Neuronal stem cell (in vitro differentiated cells): Measurements from ENCODE around the gene BEND6.
A peak's percentile ranks its signal among the peaks of the same experiment; 100 is the strongest.
"Not testable (repeated sequence)": the region's sequence is repeated elsewhere in the genome, so short reads cannot be mapped to it uniquely, and the experiment has no call there.

ENCODE experiments used
- DNase-seq: peaks from one replicate; pipeline ENCODE4 v3.0.0-alpha.2; 2013; ENCODE audit warnings: low spot score
- H2AFZ ChIP-seq: one replicate; pipeline ENCODE4 v1.6.1; 2013; ENCODE audit warnings: mild to moderate bottlenecking, low read length, inconsistent platforms
- H2AK5ac ChIP-seq: 2 replicates; pipeline ENCODE4 v1.6.1; 2013; ENCODE audit warnings: low read depth, mild to moderate bottlenecking, inconsistent platforms, low read length, moderate library complexity, mixed read lengths
- H2BK120ac ChIP-seq: 2 replicates; pipeline ENCODE4 v1.6.1; 2013; ENCODE audit warnings: low read depth, mild to moderate bottlenecking, inconsistent platforms, low read length, moderate library complexity, mixed read lengths
- H2BK12ac ChIP-seq: one replicate; pipeline ENCODE4 v1.6.1; 2013; ENCODE audit warnings: low read length, inconsistent platforms
- H2BK15ac ChIP-seq: 2 replicates; pipeline ENCODE4 v1.6.1; 2013; ENCODE audit warnings: mild to moderate bottlenecking, low read length, inconsistent platforms, mixed read lengths
- H2BK5ac ChIP-seq: one replicate; pipeline ENCODE4 v1.6.1; 2013; ENCODE audit warnings: inconsistent platforms, mild to moderate bottlenecking, low read length, moderate library complexity
- H3K14ac ChIP-seq: one replicate; pipeline ENCODE4 v1.6.1; 2013; ENCODE audit warnings: low read length, inconsistent platforms
- H3K18ac ChIP-seq: 2 replicates; pipeline ENCODE4 v1.6.1; 2013; ENCODE audit warnings: low read length, inconsistent platforms
- H3K23ac ChIP-seq: 2 replicates; pipeline ENCODE4 v1.6.1; 2013; ENCODE audit warnings: low read depth, mild to moderate bottlenecking, mixed read lengths, low read length, inconsistent platforms; ENCODE audit not compliant: poor library complexity
- H3K27ac ChIP-seq: replicated peaks from 3 replicates; pipeline ENCODE4 v1.5.1; 2013; ENCODE audit warnings: low read length, inconsistent platforms
- H3K27me3 ChIP-seq, 3 experiments: 2 replicates each; pipeline ENCODE4 v1.6.1; 2013; ENCODE audit warnings: low read length in 3 of 3, mild to moderate bottlenecking in 2 of 3, inconsistent platforms in 1 of 3, low read depth in 1 of 3, mixed read lengths in 1 of 3, moderate library complexity in 1 of 3; ENCODE audit not compliant: control insufficient read depth in 3 of 3, insufficient read depth in 3 of 3
- H3K36me3 ChIP-seq, 2 donors: replicated peaks in 1 of 2; 2 replicates each; pipeline ENCODE4 v1.6.1; 2013; ENCODE audit warnings: low read length in 2 of 2; ENCODE audit not compliant: control insufficient read depth in 2 of 2, insufficient read depth in 2 of 2
- H3K4ac ChIP-seq: 2 replicates; pipeline ENCODE4 v1.6.1; 2013; ENCODE audit warnings: inconsistent platforms, mild to moderate bottlenecking, low read length, moderate library complexity
- H3K4me1 ChIP-seq, 2 donors: 1 replicate in 1 of 2; 2 replicates in 1 of 2; pipeline ENCODE4 v1.6.1; 2013; ENCODE audit warnings: low read length in 2 of 2, low read depth in 1 of 2; ENCODE audit not compliant: control insufficient read depth in 2 of 2, insufficient read depth in 1 of 2
- H3K4me2 ChIP-seq: one replicate; pipeline ENCODE4 v1.6.1; 2013; ENCODE audit warnings: mild to moderate bottlenecking, low read length, inconsistent platforms; ENCODE audit not compliant: insufficient read depth, poor library complexity, severe bottlenecking
- H3K4me3 ChIP-seq, 2 donors: 2 replicates each; pipeline ENCODE4 v1.5.1; 2013; ENCODE audit warnings: low read length in 2 of 2, mild to moderate bottlenecking in 2 of 2, inconsistent platforms in 1 of 2, moderate library complexity in 1 of 2
- H3K79me1 ChIP-seq: one replicate; pipeline ENCODE4 v1.6.1; 2013; ENCODE audit warnings: low read depth, mild to moderate bottlenecking, inconsistent platforms, low read length, moderate library complexity
- H3K9ac ChIP-seq: one replicate; pipeline ENCODE4 v1.6.1; 2013; ENCODE audit warnings: mild to moderate bottlenecking, low read depth, low read length, inconsistent platforms; ENCODE audit not compliant: poor library complexity
- H3K9me3 ChIP-seq, 2 donors: replicated peaks in 1 of 2; 2 replicates each; pipeline versions ENCODE3 to v1.6.1; 2013; ENCODE audit warnings: low read length in 2 of 2, mild to moderate bottlenecking in 2 of 2, inconsistent platforms in 1 of 2, low read depth in 1 of 2, mixed read lengths in 1 of 2, moderate library complexity in 1 of 2; ENCODE audit not compliant: control insufficient read depth in 2 of 2, insufficient read depth in 1 of 2
- H4K8ac ChIP-seq: one replicate; pipeline ENCODE4 v1.6.1; 2013; ENCODE audit warnings: low read depth, mild to moderate bottlenecking, inconsistent platforms, low read length, moderate library complexity
- H4K91ac ChIP-seq: one replicate; pipeline ENCODE4 v1.6.1; 2013; ENCODE audit warnings: low read length, low read depth, mild to moderate bottlenecking, inconsistent platforms; ENCODE audit not compliant: poor library complexity
- WGBS, 2 donors: extraction: QIAGEN DNeasy Blood & Tissue Kit; methylation state at CpG; one replicate each; pipeline ENCODE4 v1.1.7; 2013; ENCODE audit warnings: missing lambda C conversion rate in 2 of 2, mixed read lengths in 1 of 2; ENCODE audit not compliant: insufficient read length in 2 of 2, insufficient replicate concordance in 1 of 2; ENCODE audit errors: extremely low coverage in 2 of 2; 5-methylcytosine and 5-hydroxymethylcytosine counted together

BEND6 gene

GRCh38 chr6:57044568-57044967 lies 89.7 kb downstream of the BEND6 start:
- no CpG with 5 or more reads among the region's 2 CpGs for WGBS, 2 donors
- Histone ChIP-seq H4K91ac (no peak overlapping the region), H3K9me3 (peaks cover 0 to 4% of the 10 kb centered on the region in 2 donors), H4K8ac (no peak overlapping the region), H2AFZ (no peak overlapping the region), H3K14ac (no peak overlapping the region), H3K18ac (no peak overlapping the region), H3K4ac (no peak overlapping the region), H2BK12ac (no peak overlapping the region), H3K27ac (no peak overlapping the region), H3K36me3 (peaks cover 0 to 16% of the 10 kb centered on the region in 2 donors), H3K9ac (no peak overlapping the region), H3K23ac (no peak overlapping the region), H2BK120ac (no peak overlapping the region), H2BK5ac (no peak overlapping the region), H3K27me3 (peaks cover 0 to 10% (median 0%) of the 10 kb centered on the region in 3 experiments), H2BK15ac (no peak overlapping the region), H3K4me2 (no peak overlapping the region), H3K4me3 (no peak overlapping the region), H2AK5ac (no peak overlapping the region), H3K79me1 (no peaks in the 10 kb centered on the region), H3K4me1 (peaks cover 0 to 3% of the 10 kb centered on the region in 2 donors)
- DNase-seq, result no peak

GRCh38 chr6:57046332-57047256 lies 91.7 kb downstream of the BEND6 start, which contains the start of gene KIAA1586:
TSS of gene KIAA1586 (plus strand) at chr6:57046693. CDS start at chr6:57046756, 63 bp downstream.
- WGBS, 2 donors, result no CpG with 5 or more reads among the region's 78 CpGs
- Histone ChIP-seq H3K4me2 (peak within 1 kb of the TSS; percentile 57), H3K36me3 (peaks cover 1 to 36% of the 10 kb centered on the region in 2 donors), H3K18ac (peak within 1 kb of the TSS; percentile 83), H3K23ac (peak within 1 kb of the TSS; percentile 34), H3K27ac (peak within 1 kb of the TSS; percentile 66), H2AFZ (peak within 1 kb of the TSS; percentile 89), H3K4me3 (peak within 1 kb of the TSS; percentile 65 to 78)
- H2BK12ac ChIP-seq, H3K79me1 ChIP-seq, H3K9ac ChIP-seq, H4K91ac ChIP-seq, H2BK15ac ChIP-seq, H3K4me1 ChIP-seq, H2AK5ac ChIP-seq, H3K4ac ChIP-seq, H3K14ac ChIP-seq, H2BK5ac ChIP-seq, H4K8ac ChIP-seq, H2BK120ac ChIP-seq, H3K27me3 ChIP-seq, H3K9me3 ChIP-seq: not testable (repeated sequence)
- DNase-seq, result peak; percentile 77

GRCh38 chr6:57047257-57047585 lies 92.3 kb downstream of the BEND6 start:
- not testable (repeated sequence) for H3K18ac ChIP-seq, H3K4ac ChIP-seq, H3K9ac ChIP-seq, H3K4me1 ChIP-seq, H2BK5ac ChIP-seq, DNase-seq, H3K27ac ChIP-seq, H2BK12ac ChIP-seq, H3K79me1 ChIP-seq, H3K23ac ChIP-seq, H4K8ac ChIP-seq, H2BK120ac ChIP-seq, H3K14ac ChIP-seq, H3K9me3 ChIP-seq, H2AK5ac ChIP-seq, H3K27me3 ChIP-seq, H4K91ac ChIP-seq, H3K4me3 ChIP-seq, H2BK15ac ChIP-seq, H3K4me2 ChIP-seq, H2AFZ ChIP-seq
- WGBS, 2 donors, result no CpG with 5 or more reads among the region's 5 CpGs
- peaks cover 3 to 42% of the 10 kb centered on the region in 2 donors for H3K36me3 ChIP-seq

GRCh38 chr6:57047859-57048258 lies 93.0 kb downstream of the BEND6 start:
- not testable (repeated sequence) for H3K18ac ChIP-seq, DNase-seq, H2BK5ac ChIP-seq, H2AFZ ChIP-seq, H3K27ac ChIP-seq, H3K23ac ChIP-seq, H2AK5ac ChIP-seq, H4K91ac ChIP-seq, H3K79me1 ChIP-seq, H2BK15ac ChIP-seq, H2BK12ac ChIP-seq, H2BK120ac ChIP-seq, H3K4me1 ChIP-seq, H3K27me3 ChIP-seq, H3K4ac ChIP-seq, H3K9ac ChIP-seq, H3K9me3 ChIP-seq, H4K8ac ChIP-seq, H3K14ac ChIP-seq, H3K4me2 ChIP-seq
- H3K4me3 ChIP-seq, result peak overlapping the region in 1 of 2 donors; percentile 29
- WGBS, 2 donors, result no CpG with 5 or more reads among the region's 6 CpGs
- H3K36me3 ChIP-seq, result peaks cover 3 to 49% of the 10 kb centered on the region in 2 donors
